Measurements from ENCODE around the gene SUMO3. TPM values are rescaled to one million over a fixed set of nuclear protein-coding genes. Genes with fewer than 3 reads are reported as not detected.

Gene SUMO3
- total RNA-seq, 3 donors from 2014 or later = 64.2 to 64.8 (median 64.4) TPM

GRCh38 chr21:44862869-44863685 is 45.2 kb upstream of the SUMO3 start:
- DNase-seq (ENCODE audit: low spot score in 2 of 2) = no peak
- no peak overlapping the region for H3K4me3 ChIP-seq
- intact Hi-C loops (cut with DNase I; ENCODE audit: low total_unique reads) = loop anchor here (10.0 kb wide), 1 partner anchor 682 kb away; the partner anchor contains the start of gene SLC19A1
- no peaks in the 10 kb centered on the region for H3K27me3 ChIP-seq
- H3K36me3 ChIP-seq = no peaks in the 10 kb centered on the region
- H3K9me3 ChIP-seq = no peaks in the 10 kb centered on the region
- peaks cover 12 to 21% of the 10 kb centered on the region in 2 donors for H3K4me1 ChIP-seq
- no peak overlapping the region for H3K27ac ChIP-seq
- TF ChIP-seq POLR2AphosphoS5 (IDR thresholded peaks at IDR 0.05) (no peak), POLR2A (IDR thresholded peaks at IDR 0.05) (no peak), CTCF (IDR thresholded peaks at IDR 0.05) (no peak)

- peak; percentile 50 to 71 for DNase-seq (ENCODE audit: low spot score in 2 of 2)
- Histone ChIP-seq H3K9me3 (no peaks in the 10 kb centered on the region), H3K27me3 (no peaks in the 10 kb centered on the region), H3K36me3 (peaks cover 7% of the 10 kb centered on the region), H3K4me3 (peak overlapping the region in 2 of 3 donors; percentile 22 to 50), H3K4me1 (peaks cover 4 to 11% of the 10 kb centered on the region in 2 donors), H3K27ac (peak overlapping the region; percentile 58 to 83)
- intact Hi-C loops (cut with DNase I; ENCODE audit: low total_unique reads) = no loop called here
- no peak for TF ChIP-seq POLR2A (IDR thresholded peaks at IDR 0.05)
- TF ChIP-seq POLR2AphosphoS5 (IDR thresholded peaks at IDR 0.05) = no peak
- no peak for TF ChIP-seq CTCF (IDR thresholded peaks at IDR 0.05)
These were observed 40.9 kb upstream of the SUMO3 start for GRCh38 chr21:44858791-44859190.

GRCh38 chr21:44858291-44858690 is 40.4 kb upstream of the SUMO3 start:
- DNase-seq (ENCODE audit: low spot score in 2 of 2) = peak in 1 of 2 donors; percentile 62
- intact Hi-C loops (cut with DNase I; ENCODE audit: low total_unique reads) = no loop called here
- peak overlapping the region in 2 of 3 donors; percentile 22 to 50 for H3K4me3 ChIP-seq
- TF ChIP-seq POLR2A (IDR thresholded peaks at IDR 0.05) (no peak), POLR2AphosphoS5 (IDR thresholded peaks at IDR 0.05) (no peak), CTCF (IDR thresholded peaks at IDR 0.05) (no peak)
- peaks cover 4 to 11% of the 10 kb centered on the region in 2 donors for H3K4me1 ChIP-seq
- H3K27me3 ChIP-seq = no peaks in the 10 kb centered on the region
- H3K9me3 ChIP-seq = no peaks in the 10 kb centered on the region
- H3K36me3 ChIP-seq = peaks cover 7% of the 10 kb centered on the region
- peak overlapping the region; percentile 58 to 83 for H3K27ac ChIP-seq

GRCh38 chr21:44857127-44857892 is 39.4 kb upstream of the SUMO3 start:
- Histone ChIP-seq H3K4me1 (peaks cover 4 to 11% of the 10 kb centered on the region in 2 donors), H3K9me3 (no peaks in the 10 kb centered on the region), H3K4me3 (no peak overlapping the region), H3K27ac (peak overlapping the region; percentile 58 to 83), H3K36me3 (peaks cover 7% of the 10 kb centered on the region), H3K27me3 (no peaks in the 10 kb centered on the region)
- peak in 1 of 2 donors; percentile 25 for DNase-seq (ENCODE audit: low spot score in 2 of 2)
- intact Hi-C loops (cut with DNase I; ENCODE audit: low total_unique reads) = no loop called here
- TF ChIP-seq POLR2A (IDR thresholded peaks at IDR 0.05) = no peak
- no peak for TF ChIP-seq POLR2AphosphoS5 (IDR thresholded peaks at IDR 0.05)

GRCh38 chr21:44856131-44856530 is 38.3 kb upstream of the SUMO3 start:
- H3K4me1 ChIP-seq = peaks cover 4 to 11% of the 10 kb centered on the region in 2 donors
- intact Hi-C loops (cut with DNase I; ENCODE audit: low total_unique reads) = no loop called here
- H3K9me3 ChIP-seq = no peaks in the 10 kb centered on the region
- DNase-seq (ENCODE audit: low spot score in 2 of 2) = peak in 1 of 2 donors; percentile 48
- no peaks in the 10 kb centered on the region for H3K27me3 ChIP-seq
- H3K27ac ChIP-seq = peak overlapping the region in 1 of 2 donors; percentile 23
- H3K36me3 ChIP-seq = peaks cover 7% of the 10 kb centered on the region
- TF ChIP-seq POLR2AphosphoS5 (IDR thresholded peaks at IDR 0.05) (no peak), CTCF (IDR thresholded peaks at IDR 0.05) (no peak), POLR2A (IDR thresholded peaks at IDR 0.05) (no peak)
- no peak overlapping the region for H3K4me3 ChIP-seq
